Upper lobe of left lung (tissue), 4 donors: ENCODE measurements around the gene CDC42BPA.

Experiments used
- CTCF ChIP-seq, 6 experiments: fragments of 450-650 bp in 4 of 6; fragments of 200-600 bp in 2 of 6; sonication (generic) in 2 of 6; IDR thresholded peaks; one replicate each; pipeline ENCODE4 v1.5.1; 2016 to 2019; ENCODE audit warnings: antibody characterized with exemption in 6 of 6
- EP300 ChIP-seq, 4 donors: sonication (generic); formaldehyde crosslinking; IDR thresholded peaks; one replicate each; pipeline ENCODE4 v1.5.1; 2017; ENCODE audit warnings: antibody characterized with exemption in 4 of 4, control low read depth in 2 of 4
- POLR2A ChIP-seq, 4 donors: fragments of 450-650 bp; IDR thresholded peaks; one replicate each; pipeline ENCODE4 v1.5.1; 2016 to 2017; ENCODE audit warnings: antibody characterized with exemption in 4 of 4, mild to moderate bottlenecking in 2 of 4
- POLR2AphosphoS5 ChIP-seq, 2 donors: sonication (generic); formaldehyde crosslinking; IDR thresholded peaks; one replicate each; pipeline ENCODE4 v1.5.1; 2017; ENCODE audit warnings: antibody characterized with exemption in 2 of 2

GRCh38 chr1:227303662-227304061 is 14.6 kb downstream of the CDC42BPA start:
- no peak for TF ChIP-seq CTCF (IDR thresholded peaks at IDR 0.05)
- no peak for TF ChIP-seq POLR2A (IDR thresholded peaks at IDR 0.05)
- no peak for TF ChIP-seq EP300 (IDR thresholded peaks at IDR 0.05)
- TF ChIP-seq POLR2AphosphoS5 (IDR thresholded peaks at IDR 0.05): no peak
